HUES64 (cell line): ENCODE results near the gene RNF215.
A peak's percentile ranks its signal among the peaks of the same experiment; 100 is the strongest.
"Not testable (repeated sequence)": the region's sequence is repeated elsewhere in the genome, so short reads cannot be mapped to it uniquely, and the experiment has no call there.

Source experiments
- H3K27ac ChIP-seq: 2 replicates; pipeline ENCODE4 v1.7.0; 2013; ENCODE audit warnings: low read depth, low read length, inconsistent platforms
- H3K27me3 ChIP-seq: 2 replicates; pipeline ENCODE4 v1.6.1; 2013; ENCODE audit warnings: mild to moderate bottlenecking, low read length; ENCODE audit not compliant: insufficient read depth
- H3K36me3 ChIP-seq: 2 replicates; pipeline ENCODE4 v1.6.1; 2013; ENCODE audit warnings: mild to moderate bottlenecking, low read length; ENCODE audit not compliant: insufficient read depth
- H3K4me1 ChIP-seq: 2 replicates; pipeline ENCODE4 v1.6.1; 2013; ENCODE audit warnings: mild to moderate bottlenecking, low read length, moderate library complexity; ENCODE audit not compliant: insufficient read depth
- H3K4me3 ChIP-seq: 2 replicates; pipeline ENCODE4 v1.5.1; 2013; ENCODE audit warnings: mild to moderate bottlenecking, low read length, moderate library complexity
- H3K9ac ChIP-seq: 2 replicates; pipeline ENCODE4 v1.6.1; 2013; ENCODE audit warnings: mild to moderate bottlenecking, low read depth, low read length
- H3K9me3 ChIP-seq: 2 replicates; pipeline ENCODE4 v1.6.1; 2013; ENCODE audit warnings: low read depth, low read length; ENCODE audit not compliant: insufficient read depth
- WGBS: fragments of 150-250, 120-280 bp; methylation state at CpG from one replicate; pipeline ENCODE4 v1.1.7; 2013; ENCODE audit warnings: missing lambda C conversion rate; 5-methylcytosine and 5-hydroxymethylcytosine counted together

RNF215 gene

DNA sequence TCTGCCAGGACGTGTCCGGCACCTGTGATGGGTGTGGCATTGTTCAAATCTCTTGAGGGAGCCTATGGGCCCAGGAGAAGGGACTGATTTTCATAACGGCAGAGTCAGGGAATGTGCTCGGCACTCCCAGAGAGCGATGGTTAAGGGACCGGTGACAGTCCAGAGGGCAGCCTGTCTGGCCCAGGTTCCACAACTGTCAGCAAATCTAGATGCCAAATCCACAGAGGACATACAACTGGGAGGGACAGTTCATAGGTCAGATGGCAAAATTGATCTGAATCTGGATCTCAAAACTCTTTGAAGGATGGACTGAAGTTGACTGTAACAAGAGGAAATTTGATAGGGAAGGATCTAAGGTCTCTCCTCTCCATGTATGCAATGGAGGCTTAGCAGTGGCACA, 17.1 kb upstream of the RNF215 start:
- no peaks in the 10 kb centered on the region for H3K9me3 ChIP-seq
- H3K27ac ChIP-seq: no peak overlapping the region
- H3K4me3 ChIP-seq: no peak overlapping the region
- H3K27me3 ChIP-seq: no peaks in the 10 kb centered on the region
- no peak overlapping the region for H3K9ac ChIP-seq
- peaks cover 9% of the 10 kb centered on the region; the same call in 1 of the 2 replicates for H3K4me1 ChIP-seq
- 87% methylated on average over 6 of the region's 6 CpGs for WGBS
- H3K36me3 ChIP-seq: peaks cover 19% of the 10 kb centered on the region

DNA sequence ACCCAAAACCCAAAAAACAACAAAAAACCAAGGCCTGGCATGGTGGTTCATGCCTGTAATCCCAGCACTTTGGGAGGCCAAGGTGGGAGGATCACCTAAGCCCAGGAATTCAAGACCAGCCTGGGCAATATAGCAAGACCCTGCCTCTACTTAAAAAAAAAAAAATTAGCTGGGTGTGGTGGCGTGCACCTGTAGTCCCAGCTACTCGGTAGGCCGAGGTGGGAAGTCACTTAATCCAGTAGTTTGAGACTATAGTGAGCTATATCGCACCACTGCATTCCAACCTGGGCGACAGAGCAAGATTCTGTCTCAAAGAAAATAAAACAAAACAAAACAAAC, 15.5 kb upstream of the RNF215 start:
- H3K9me3 ChIP-seq, H3K4me3 ChIP-seq, H3K27me3 ChIP-seq, H3K36me3 ChIP-seq, H3K9ac ChIP-seq, H3K4me1 ChIP-seq: not testable (repeated sequence)
- WGBS: 95% methylated on average over 5 of the region's 5 CpGs
- H3K27ac ChIP-seq: peak overlapping the region; percentile 24

DNA sequence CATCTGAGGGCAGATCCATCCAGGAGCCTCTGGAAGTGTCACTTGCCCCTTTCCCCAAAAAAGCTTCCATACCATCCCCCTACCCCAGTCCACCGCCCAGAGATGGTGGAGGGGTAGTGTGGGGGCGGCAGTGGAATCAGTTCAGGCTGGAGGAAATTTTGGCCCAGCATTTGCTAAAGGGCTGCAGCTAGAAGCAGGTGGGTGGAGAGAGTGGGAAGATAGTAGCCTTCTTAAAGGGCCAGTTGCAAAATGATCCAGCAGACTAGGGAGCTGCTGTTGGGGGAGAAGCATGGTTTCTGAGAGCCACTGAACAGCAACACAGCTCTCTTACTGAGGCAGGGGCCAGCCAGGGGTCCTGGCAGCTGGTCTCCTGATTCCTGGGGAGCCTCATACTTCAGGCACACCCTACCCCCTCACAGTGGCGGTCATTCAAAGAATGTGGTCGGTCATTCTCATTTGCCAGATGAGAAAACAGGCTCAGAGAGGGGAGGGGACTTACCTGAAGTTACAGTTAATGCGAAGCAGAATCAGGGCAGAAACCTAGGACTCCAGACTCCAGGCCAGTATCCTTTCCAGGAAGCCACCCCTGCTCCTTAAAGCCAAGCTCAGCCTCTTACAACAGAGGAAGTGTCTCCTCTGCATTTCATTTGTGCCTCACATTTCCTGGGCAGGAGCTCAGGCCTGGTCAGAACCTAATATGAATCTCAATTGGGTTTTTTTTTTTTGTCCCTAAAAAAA, 15.0 kb upstream of the RNF215 start:
- Histone ChIP-seq H3K9me3 (no peaks in the 10 kb centered on the region), H3K4me3 (no peak overlapping the region), H3K36me3 (peaks cover 4% of the 10 kb centered on the region), H3K9ac (no peak overlapping the region), H3K27ac (peak overlapping the region; percentile 24), H3K4me1 (peaks cover 9% of the 10 kb centered on the region; the same call in 1 of the 2 replicates), H3K27me3 (peaks cover 15% of the 10 kb centered on the region)
- 24% methylated on average over 5 of the region's 5 CpGs for WGBS

DNA sequence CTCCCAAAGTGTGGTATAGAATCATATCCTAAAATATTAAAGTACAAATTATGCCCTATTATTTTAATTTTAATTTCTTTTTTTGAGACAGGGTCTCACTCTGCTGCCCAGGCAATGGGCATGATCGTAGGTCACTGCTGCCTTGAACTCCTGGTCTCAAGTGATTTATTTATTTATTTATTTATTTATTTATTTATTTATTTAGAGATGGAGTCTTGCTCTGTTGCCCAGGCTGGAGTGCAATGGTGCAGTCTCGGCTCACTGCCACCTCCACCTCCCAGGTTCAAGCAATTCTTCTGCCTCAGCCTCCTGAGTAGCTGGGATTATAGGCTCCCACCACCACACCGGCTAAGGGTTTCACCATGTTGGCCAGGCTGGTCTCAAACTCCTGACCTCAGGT, 13.8 kb upstream of the RNF215 start:
- H3K27ac ChIP-seq, H3K9me3 ChIP-seq, H3K4me1 ChIP-seq, H3K9ac ChIP-seq, H3K4me3 ChIP-seq, H3K36me3 ChIP-seq: not testable (repeated sequence)
- H3K27me3 ChIP-seq: peaks cover 23% of the 10 kb centered on the region
- WGBS: 94% methylated on average over 2 of the region's 3 CpGs

DNA sequence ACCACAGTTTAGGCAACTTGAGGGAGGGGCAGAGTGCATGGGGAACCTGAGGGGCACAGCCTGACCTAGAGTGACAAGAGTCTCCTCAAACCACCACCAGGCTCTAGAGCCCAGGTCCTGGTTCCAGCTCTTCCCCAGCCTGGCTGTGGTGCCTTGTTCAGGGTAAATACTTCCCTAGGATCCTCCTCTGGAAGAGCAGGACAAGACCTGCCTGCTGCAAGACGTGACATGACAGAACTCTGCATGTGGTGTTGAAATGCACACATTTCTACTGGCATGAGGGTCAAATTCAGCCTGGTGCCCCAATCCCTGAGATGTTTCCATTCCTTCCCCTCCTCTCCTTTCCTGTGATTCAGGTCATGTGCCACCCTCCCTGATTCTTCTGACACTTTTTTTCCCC, 12.9 kb upstream of the RNF215 start:
- no peak overlapping the region for H3K4me3 ChIP-seq
- H3K9ac ChIP-seq: no peak overlapping the region
- H3K27ac ChIP-seq: no peak overlapping the region
- peaks cover 9% of the 10 kb centered on the region; the same call in 1 of the 2 replicates for H3K4me1 ChIP-seq
- H3K36me3 ChIP-seq: no peaks in the 10 kb centered on the region
- WGBS: 89% methylated on average over 1 of the region's 1 CpG
- H3K9me3 ChIP-seq: no peaks in the 10 kb centered on the region
- peaks cover 29% of the 10 kb centered on the region for H3K27me3 ChIP-seq

DNA sequence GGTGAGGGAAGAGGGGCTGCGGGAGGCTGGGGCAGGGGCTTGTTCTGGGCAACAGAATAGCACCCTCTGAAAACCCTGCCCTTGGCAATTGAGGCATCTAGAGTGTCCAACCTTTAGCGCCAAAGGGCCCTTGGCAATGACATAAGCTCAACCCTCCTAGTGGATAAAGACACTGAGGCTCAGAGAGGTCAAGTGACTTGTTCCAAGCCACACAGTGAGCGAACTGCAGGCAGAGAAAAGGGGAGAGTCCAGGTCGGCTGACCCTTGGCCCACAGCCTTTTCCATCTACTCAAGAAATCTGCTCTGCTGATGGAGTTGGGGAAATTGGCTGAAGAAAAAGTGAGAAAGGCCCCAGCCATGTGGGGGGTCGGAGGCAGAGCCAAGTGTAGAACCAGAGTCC, 12.5 kb upstream of the RNF215 start:
- Histone ChIP-seq H3K9ac (no peak overlapping the region), H3K4me3 (no peak overlapping the region), H3K36me3 (no peaks in the 10 kb centered on the region), H3K27ac (no peak overlapping the region), H3K27me3 (peaks cover 29% of the 10 kb centered on the region), H3K9me3 (no peaks in the 10 kb centered on the region), H3K4me1 (peaks cover 9% of the 10 kb centered on the region; the same call in 1 of the 2 replicates)
- WGBS: 96% methylated on average over 5 of the region's 5 CpGs

DNA sequence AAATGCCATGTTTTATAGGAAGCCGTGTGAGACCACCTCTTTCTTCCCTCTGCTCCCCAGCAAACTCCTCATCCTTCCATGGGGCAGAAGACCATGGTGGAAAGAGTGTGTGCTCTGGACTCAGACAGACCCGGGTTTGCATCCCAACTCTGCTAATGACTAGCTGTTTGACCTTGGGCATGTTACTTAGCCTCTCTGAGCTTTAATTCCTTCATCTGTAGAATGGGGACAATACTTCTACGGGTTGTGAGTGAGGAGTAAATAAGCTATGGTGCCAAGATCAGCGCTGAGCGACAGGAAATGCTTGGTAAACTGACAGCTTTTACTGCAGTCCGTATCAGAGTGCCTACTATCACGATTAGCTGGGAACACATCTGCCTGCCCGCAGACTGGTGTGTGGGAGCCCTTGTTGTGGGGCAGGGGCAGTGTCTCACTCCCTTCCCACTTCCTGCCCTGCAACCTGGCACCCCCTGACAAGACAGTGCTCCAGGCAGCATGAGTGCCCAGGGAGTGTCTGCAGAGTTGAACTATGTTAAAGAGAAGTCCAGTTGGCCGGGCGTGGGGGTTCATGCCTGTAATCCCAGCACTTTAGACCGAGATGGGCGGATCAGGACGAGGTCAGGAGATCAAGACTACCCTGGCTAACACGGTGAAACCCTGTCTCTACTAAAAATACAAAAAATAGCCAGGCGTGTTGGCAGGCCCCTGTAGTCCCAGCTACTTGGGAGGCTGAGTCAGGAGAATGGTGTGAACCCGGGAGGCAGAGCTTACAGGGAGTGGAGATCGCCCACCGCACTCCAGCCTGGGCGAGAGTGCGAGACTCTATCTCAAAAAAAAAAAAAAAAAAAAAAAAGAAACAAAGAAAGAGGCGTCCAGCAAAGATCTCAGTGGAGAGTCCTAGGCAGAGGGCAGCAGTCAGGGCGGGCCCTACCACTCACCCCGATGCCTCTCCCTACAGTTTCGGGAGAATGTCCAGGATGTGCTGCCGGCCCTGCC, 11.8 kb upstream of the RNF215 start:
- no peak overlapping the region for H3K9ac ChIP-seq
- H3K27me3 ChIP-seq: peaks cover 29% of the 10 kb centered on the region
- H3K9me3 ChIP-seq: no peaks in the 10 kb centered on the region
- WGBS: 86% methylated on average over 25 of the region's 25 CpGs
- peaks cover 9% of the 10 kb centered on the region; the same call in 1 of the 2 replicates for H3K4me1 ChIP-seq
- H3K36me3 ChIP-seq: no peaks in the 10 kb centered on the region
- no peak overlapping the region for H3K27ac ChIP-seq
- no peak overlapping the region for H3K4me3 ChIP-seq

DNA sequence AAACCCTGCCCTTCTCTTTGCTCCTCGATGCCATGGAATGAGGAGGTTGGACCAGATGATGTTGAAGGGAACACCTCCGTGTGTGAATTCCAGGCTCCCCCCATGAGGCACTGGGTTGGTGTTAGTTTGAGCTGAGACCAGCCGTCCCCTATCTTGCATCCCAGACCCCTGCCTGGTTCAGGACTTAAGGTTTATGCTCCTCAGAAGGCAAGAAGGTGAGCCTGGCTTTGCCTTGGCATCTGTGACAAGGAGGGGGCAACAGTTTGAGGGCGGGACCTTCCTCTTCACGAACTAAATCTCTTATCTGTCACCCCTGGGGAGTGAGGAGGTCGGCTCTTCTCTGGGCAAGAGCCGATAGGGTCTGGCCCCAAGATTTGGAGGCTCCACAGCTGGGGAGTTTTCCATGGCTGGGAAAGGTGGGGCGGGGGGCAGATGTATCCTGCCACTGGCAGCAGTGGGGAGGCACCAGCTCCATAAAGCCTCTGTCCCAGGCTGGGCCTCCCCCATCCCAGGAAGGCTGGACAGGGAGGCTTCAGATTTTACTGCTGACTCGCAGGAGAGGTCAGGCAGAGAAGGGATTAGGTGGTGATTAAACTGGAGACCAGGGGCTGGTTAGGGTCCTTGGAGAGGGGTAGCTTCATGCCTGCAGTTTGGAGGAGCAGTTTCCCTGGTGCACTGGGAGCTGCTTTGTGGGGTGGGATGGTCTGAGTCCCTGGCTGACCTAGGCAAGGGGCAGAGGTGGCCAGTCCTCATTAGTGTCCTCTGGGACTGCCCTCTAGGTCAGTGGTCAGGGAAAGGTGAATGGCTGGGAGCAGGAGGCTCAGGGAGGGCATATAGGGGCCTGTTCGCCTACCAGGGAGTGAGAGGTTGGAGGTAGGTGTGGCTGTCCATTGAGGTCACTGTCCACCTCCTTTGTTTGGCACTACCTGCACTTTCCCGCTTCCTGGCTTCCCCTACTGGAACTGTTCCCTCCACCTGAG, 10.7 kb upstream of the RNF215 start:
- no peak overlapping the region for H3K27ac ChIP-seq

DNA sequence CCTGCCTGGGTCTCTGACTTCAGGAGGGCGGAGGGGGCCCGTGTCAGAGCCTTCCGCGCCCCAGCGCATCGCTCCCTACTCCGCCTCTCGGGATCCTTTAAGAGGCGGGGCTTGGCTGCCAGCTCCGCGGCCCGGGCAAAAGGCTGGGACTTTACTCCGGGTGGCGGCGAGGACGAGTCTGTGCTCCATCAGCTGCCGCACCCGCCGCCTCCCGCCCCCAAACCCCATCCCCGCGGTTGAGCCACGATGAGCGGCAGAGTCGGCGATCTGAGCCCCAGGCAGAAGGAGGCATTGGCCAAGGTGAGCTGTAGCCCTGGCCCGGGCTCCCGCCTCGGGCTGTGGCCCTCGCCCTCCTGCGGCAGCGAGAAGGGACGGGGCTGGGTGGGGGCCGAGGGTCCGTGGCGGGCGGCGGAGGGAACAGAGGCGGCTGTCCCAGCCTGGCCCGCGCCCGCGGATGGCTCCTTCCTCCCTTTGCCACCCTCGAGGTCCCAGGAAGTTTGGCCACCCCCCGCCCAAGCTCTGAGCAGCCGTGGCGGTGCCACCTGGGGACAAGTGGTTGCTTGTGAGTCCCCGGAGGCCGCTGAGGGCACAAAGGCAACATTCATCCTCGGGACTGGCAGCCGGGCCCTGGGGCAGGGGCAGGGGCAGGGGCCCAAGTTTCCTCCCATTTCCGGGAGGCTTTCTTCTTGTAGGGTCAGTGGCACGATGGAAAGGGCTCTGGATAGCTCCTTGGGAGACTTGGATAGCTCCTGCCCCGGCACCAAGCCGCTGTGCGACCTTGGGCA, 9.9 kb upstream of the RNF215 start, which contains the start of gene SEC14L2:
Gene SEC14L2 (plus strand): TSS at position 148 of the 785 bp plus-strand sequence. CDS start 99 bp downstream, at position 247.
- Histone ChIP-seq H3K27me3 (peaks cover 29% of the 10 kb centered on the region), H3K9me3 (no peaks in the 10 kb centered on the region), H3K4me1 (peaks cover 17% of the 10 kb centered on the region), H3K9ac (no peak within 1 kb of the TSS), H3K4me3 (peak within 1 kb of the TSS; percentile 74), H3K27ac (no peak within 1 kb of the TSS), H3K36me3 (no peaks in the 10 kb centered on the region)
- under 1% methylated on average over 56 of the region's 56 CpGs for WGBS

More for the DNA sequence above, 10.7 kb upstream of the RNF215 start:
- H3K27me3 ChIP-seq: peaks cover 29% of the 10 kb centered on the region
- H3K9me3 ChIP-seq: no peaks in the 10 kb centered on the region
- H3K4me3 ChIP-seq: peak overlapping the region; percentile 74
- peaks cover 15% of the 10 kb centered on the region for H3K4me1 ChIP-seq
- 42% methylated on average over 11 of the region's 11 CpGs for WGBS
- H3K36me3 ChIP-seq: no peaks in the 10 kb centered on the region
- H3K9ac ChIP-seq: no peak overlapping the region

DNA sequence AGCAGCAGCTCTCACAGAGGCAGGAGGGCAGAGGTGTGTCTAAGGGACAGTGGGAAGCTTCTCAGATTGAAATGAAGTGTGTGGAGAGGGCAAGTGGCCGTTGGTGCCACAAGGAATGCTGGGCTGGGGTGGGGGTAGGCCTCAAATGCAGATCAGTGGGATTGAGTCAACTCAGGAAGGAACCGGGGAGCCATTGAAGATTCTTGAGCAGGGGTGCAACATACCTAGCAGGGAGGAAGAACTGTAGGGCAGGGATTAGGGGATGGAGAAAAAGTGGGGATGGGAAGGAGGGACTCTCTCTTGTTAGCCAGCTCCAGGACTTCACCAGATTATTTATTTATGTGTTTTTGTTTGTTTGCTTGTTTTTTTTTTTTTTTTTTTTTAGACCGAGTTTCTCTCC, 6.7 kb upstream of the RNF215 start:
- Histone ChIP-seq H3K4me3 (no peak overlapping the region), H3K9ac (no peak overlapping the region), H3K27me3 (peaks cover 29% of the 10 kb centered on the region), H3K4me1 (peaks cover 19% of the 10 kb centered on the region), H3K9me3 (peaks cover 8% of the 10 kb centered on the region; the same call in 1 of the 2 replicates), H3K27ac (no peak overlapping the region), H3K36me3 (no peaks in the 10 kb centered on the region)
- 76% methylated on average over 3 of the region's 3 CpGs for WGBS
